Keratinocyte (primary cell): ENCODE data around the gene GBP1.

ENCODE experiments used
- EZH2 ChIP-seq: IDR thresholded peaks from one replicate; pipeline ENCODE4 v1.6.1; 2012; ENCODE audit warnings: inconsistent platforms, mild to moderate bottlenecking, low read length, moderate library complexity
- TF ChIP-seq, protein P1 (sequence below), 3 experiments: IDR thresholded peaks in 1 of 3; conservative IDR thresholded peaks in 1 of 3; optimal IDR thresholded peaks in 1 of 3; 2 replicates in 2 of 3; 3 replicates in 1 of 3; pipeline versions ENCODE3 to v1.5.1; 2011; ENCODE audit warnings: low read length in 3 of 3, mild to moderate bottlenecking in 3 of 3, moderate library complexity in 2 of 3, control low read depth in 1 of 3, inconsistent platforms in 1 of 3; ENCODE audit not compliant: insufficient read depth in 2 of 3; ENCODE audit errors: extremely low read depth in 1 of 3

DNA sequence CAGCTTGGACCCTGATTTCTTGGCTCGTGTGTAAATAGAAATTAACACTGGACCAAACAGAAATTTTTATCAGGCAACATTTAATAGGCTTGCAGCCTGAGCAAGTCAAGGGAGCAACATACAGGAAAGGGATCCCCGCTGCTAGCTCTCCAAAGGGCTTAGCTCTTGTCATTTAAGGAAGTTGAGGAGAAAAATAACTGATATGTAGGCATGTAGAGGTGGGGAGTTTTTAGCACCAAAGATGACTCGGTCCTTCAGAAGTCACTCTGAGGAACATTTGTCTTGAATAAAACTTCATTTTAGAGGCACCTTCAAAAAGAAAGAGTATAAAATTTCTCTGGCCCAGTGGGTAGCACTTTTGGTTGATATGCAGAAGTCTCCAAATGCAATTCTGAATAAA is 33.8 kb upstream of the GBP1 start:
- TF ChIP-seq, protein P1, sequence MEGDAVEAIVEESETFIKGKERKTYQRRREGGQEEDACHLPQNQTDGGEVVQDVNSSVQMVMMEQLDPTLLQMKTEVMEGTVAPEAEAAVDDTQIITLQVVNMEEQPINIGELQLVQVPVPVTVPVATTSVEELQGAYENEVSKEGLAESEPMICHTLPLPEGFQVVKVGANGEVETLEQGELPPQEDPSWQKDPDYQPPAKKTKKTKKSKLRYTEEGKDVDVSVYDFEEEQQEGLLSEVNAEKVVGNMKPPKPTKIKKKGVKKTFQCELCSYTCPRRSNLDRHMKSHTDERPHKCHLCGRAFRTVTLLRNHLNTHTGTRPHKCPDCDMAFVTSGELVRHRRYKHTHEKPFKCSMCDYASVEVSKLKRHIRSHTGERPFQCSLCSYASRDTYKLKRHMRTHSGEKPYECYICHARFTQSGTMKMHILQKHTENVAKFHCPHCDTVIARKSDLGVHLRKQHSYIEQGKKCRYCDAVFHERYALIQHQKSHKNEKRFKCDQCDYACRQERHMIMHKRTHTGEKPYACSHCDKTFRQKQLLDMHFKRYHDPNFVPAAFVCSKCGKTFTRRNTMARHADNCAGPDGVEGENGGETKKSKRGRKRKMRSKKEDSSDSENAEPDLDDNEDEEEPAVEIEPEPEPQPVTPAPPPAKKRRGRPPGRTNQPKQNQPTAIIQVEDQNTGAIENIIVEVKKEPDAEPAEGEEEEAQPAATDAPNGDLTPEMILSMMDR (optimal IDR thresholded peaks at IDR 0.05 in 1 of 3, IDR thresholded peaks at IDR 0.05 in 1 of 3, conservative IDR thresholded peaks at IDR 0.05 in 1 of 3; ENCODE audit: extremely low read depth in 1 of 3, insufficient read depth in 2 of 3, low read length in 3 of 3), result no peak
- no peak for TF ChIP-seq EZH2
